Activated CD4-positive, alpha-beta T cell treated with anti-CD3 and anti-CD28 coated beads, Interleukin-2, Interleukin-4, amounts not matched to agents 100 ng/mL and 50 ng/mL, durations not matched to agents 16 hours and 8 hours (primary cell): Measurements from ENCODE around the gene GALNT2.
A peak's percentile ranks its signal among the peaks of the same experiment; 100 is the strongest.

Experiments
- DNase-seq: peaks from one replicate; pipeline ENCODE4 v3.0.0-alpha.2; 2020; ENCODE audit warnings: low spot score

GALNT2 gene

GRCh38 chr1:230210326-230210980 is 143.4 kb downstream of the GALNT2 start:
- no peak for DNase-seq

GRCh38 chr1:230210981-230211336 is 143.9 kb downstream of the GALNT2 start:
- DNase-seq: no peak

DNA sequence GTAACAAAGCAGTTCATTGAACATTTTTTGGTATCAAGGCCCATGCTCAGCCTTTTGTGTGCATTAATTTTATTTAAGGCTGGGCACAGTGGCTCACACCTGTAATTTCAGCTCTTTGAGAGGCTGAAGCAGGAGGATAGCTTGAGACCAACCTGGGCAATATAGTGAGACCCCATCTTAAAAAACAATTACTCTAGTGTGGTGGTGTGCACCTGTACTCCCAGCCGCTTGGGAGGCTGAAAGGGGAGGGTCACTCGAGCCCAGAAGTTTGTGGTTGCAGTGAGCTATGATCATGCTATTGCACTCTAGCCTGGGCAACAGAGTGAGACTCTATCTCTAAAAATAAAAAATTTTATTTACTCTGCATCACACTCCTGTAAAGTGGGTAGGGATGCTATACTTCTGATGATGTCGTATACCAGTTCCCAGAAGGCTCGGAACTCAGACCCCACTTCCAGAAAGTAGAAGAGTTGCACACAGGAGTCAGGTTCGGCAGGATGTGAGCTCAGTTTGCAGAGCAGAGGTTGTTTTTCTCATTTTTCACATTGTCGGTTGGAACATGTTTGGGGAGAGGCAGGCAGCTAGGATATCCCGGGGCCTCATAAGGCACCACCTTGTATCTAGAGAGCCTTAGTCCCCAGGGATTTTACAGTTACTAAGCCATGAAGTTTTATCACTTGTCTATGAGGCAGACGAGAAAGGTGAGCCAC is 144.6 kb downstream of the GALNT2 start:
- DNase-seq: no peak

- peak; percentile 33 for DNase-seq
Observed at GRCh38 chr1:230212405-230212936, 145.4 kb downstream of the GALNT2 start.

- no peak for DNase-seq
Observed at GRCh38 chr1:230215031-230215430, 148.0 kb downstream of the GALNT2 start.

GRCh38 chr1:230215529-230215928 is 148.5 kb downstream of the GALNT2 start:
- DNase-seq: no peak

DNA sequence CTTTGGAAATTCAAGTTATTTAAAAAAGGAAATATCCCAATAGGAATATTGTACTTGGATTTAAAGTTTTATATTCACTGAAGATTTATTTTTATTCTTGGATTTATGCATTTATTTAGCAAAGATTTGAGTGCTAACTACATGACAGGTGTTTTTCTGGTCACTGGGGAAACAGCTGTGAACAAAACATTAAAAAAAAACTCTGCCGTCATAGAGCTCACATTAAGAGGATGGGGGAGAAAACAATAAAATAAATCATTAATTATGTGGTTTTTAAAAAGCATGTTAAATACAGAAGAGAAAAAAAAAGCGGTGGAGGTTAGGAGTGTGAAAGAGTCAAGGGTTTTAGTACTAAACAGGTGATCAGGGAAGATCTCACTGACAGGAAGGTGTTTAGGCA is 149.9 kb downstream of the GALNT2 start:
- DNase-seq: no peak

- no peak for DNase-seq
Observed at GRCh38 chr1:230218667-230219066, 151.6 kb downstream of the GALNT2 start.

DNA sequence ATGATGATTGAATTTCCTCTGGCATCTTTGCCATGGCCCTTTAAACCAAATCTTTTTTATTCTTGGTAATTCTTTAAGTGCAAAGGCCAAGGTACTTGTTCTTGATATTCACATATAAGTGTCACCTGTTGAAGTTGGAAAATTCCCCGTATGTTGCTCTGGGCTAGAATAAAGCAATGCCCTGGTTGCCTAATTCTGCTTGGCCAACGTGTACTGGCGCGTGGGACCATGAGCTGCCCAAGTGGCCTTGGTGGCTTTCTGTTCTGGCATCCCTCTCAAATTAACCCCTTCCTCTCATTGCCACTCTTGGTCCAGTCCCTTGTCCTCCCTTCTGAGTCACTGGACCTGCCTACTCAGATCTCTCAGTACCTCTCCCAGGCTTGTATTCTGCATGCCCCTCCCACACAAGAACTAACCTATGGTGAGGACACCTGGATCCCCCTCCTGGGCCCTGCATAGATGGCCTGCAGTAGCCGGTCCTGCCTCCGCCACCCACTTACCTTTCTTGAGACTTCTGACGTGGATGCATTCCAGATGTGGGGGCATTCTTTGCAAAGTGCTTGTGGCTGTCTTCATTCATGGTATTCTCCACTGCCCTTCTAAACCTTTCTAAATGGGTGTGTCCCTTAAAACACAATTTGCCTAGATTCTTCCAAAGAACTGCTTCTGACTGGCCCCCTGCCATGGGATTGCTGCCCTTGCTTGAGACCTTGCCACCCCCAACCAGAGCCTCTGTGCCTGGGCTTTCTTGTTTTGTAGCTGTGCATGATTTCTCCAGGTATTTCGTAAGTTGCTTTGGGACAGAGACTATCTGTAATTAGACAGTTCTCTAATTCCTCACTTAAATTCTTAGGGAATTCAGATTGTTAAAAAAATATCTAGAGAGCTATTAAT is 152.4 kb downstream of the GALNT2 start:
- DNase-seq: no peak

GRCh38 chr1:230220478-230220877 is 153.4 kb downstream of the GALNT2 start:
- DNase-seq: no peak

- no peak for DNase-seq
Observed at GRCh38 chr1:230220907-230221306, 153.9 kb downstream of the GALNT2 start.

DNA sequence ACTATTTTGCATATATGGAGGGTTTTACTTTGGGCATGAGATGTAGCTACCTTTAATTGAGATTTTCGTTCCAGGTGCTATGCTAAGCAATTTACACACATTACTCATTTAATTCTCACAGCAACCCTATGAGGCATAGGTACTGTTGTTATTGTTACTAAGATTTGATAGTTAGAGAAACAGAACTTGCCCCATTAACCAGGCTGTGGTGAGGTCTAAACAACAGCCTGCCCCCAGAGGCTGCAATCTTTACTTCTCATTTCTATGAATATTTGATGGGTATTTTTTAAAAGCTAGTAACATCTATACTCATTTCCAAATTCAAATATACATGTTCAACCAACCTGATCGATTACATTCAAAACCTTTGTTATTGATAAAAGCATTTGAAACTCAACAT is 155.6 kb downstream of the GALNT2 start:
- no peak for DNase-seq

- DNase-seq: no peak
Observed at GRCh38 chr1:230224101-230224960, 157.3 kb downstream of the GALNT2 start.

DNA sequence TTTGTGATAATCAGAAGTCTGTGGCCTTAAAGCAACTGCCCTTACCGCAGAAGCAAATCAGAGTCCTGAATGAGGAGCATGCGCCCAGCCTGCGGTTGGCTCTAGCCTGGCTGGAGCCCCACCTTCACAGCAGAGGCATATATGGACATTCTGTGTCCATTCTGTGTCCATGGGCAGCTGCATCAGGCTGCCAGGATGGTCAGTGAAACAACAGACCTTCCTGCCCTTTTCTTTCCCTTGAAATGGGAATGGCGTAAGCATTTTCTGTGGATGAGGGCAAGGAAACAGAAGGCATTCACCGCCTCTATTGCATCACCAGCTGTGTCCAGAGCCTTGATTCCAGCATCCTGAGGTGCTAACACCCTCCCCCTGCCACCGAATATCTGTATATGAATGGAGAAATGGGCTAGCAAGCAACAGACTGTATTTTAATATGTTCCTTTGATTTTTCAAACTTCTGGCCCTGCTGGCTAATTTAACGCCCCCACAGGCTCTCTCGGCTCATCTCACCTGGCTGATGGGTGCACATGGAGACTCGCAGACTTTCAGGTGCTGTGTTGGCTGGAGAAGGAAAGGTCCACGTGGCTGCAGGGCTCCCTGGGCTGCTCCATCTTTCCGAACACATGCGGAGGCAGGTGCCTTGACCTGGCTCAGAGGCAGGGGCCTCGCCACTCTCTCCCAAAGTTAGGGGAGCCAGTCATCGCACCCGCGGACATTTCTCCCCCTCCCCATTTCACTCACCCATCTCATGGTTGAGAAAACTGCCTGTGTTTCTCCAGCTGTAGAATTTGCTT is 159.2 kb downstream of the GALNT2 start:
- DNase-seq: no peak

DNA sequence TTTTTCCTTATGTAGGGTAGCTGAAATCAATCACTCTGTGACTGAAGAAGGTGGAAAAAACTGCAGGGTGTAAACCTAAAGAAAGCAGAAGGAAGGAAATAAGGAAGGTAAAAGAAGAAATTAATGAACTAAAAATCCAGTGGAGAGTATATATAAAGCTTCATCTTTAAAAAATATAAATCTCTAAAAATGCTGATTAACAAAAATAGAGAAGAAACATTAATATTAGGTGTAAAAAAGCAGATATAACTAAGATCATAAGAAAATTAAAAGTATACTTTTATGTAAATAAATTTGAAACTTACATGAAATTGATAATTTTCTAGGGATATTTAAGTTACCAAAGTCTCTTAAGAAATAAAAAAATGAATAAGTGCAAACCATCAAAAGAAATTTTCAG is 159.8 kb downstream of the GALNT2 start:
- no peak for DNase-seq

DNA sequence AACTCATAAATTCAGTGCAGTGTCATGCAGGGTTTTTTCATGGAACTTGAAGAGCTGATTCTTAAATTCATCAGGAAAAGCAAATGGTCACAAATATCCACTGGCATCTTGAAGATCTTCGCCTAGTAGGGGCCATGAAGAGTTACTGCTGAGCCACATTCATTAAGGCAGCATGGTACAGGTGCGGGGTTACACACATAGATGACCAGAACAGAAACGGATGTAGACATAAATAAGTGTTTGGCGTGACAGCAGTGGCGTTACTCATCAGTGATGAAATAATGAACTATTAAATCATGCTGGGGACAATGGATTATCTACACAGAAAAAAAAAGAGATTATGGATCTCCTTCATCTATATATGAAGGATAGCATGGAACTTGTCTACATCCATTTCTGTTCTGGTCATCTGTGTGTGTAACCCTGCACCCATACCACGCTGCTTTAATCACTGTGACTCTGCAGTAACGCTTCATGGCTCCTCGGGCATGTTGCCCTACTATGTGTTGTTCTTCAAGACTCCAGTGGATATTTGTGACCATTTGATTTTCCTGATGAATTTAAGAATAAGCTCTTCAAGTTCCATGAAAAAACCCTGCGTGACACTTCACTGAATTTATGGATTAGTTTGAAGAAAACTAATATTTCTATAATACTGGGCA is 161.3 kb downstream of the GALNT2 start:
- DNase-seq: no peak

- no peak for DNase-seq
Observed at GRCh38 chr1:230230273-230230672, 163.2 kb downstream of the GALNT2 start.

- DNase-seq: no peak
Observed at GRCh38 chr1:230230948-230231773, 164.1 kb downstream of the GALNT2 start.

- DNase-seq: no peak
Observed at GRCh38 chr1:230231774-230232145, 164.7 kb downstream of the GALNT2 start.
